Prostate gland (tissue), 2 donors: ENCODE results near the gene KRTAP13-3. TPM values are rescaled to one million over a fixed set of nuclear protein-coding genes. Genes with fewer than 3 reads are reported as not detected.

Experiments
- DNase-seq: peaks from one replicate; pipeline ENCODE4 v3.0.0-alpha.2; 2019; ENCODE audit warnings: low spot score
- H3K27ac ChIP-seq, 2 donors: fragments of 200-600 bp; sonication (generic); 2 replicates each; pipeline ENCODE4 v1.5.1; 2017 to 2019
- H3K27me3 ChIP-seq: fragments of 200-600 bp; sonication (generic); replicated peaks from 2 replicates; pipeline ENCODE4 v1.5.1; 2019; ENCODE audit not compliant: insufficient read depth
- H3K36me3 ChIP-seq, 2 donors: fragments of 200-600 bp; sonication (generic); 1 replicate in 1 of 2; 2 replicates in 1 of 2; pipeline versions ENCODE4 v1.5.1 to v1.8.1; 2017 to 2019
- H3K4me1 ChIP-seq: fragments of 200-600 bp; sonication (generic); replicated peaks from 2 replicates; pipeline ENCODE4 v1.5.1; 2019
- H3K4me3 ChIP-seq, 2 donors: fragments of 200-600 bp; sonication (generic); 2 replicates each; pipeline ENCODE4 v1.5.1; 2017 to 2019
- H3K9me3 ChIP-seq: fragments of 200-600 bp; sonication (generic); 2 replicates; pipeline ENCODE4 v1.5.1; 2017
- CTCF ChIP-seq, 4 experiments: fragments of 200-600 bp in 2 of 4; fragments of 450-650 bp in 2 of 4; sonication (generic) in 2 of 4; IDR thresholded peaks; 1 replicate in 3 of 4; 2 replicates in 1 of 4; pipeline ENCODE4 v1.5.1; 2016 to 2019; ENCODE audit warnings: antibody characterized with exemption in 4 of 4, mild to moderate bottlenecking in 2 of 4, moderate library complexity in 2 of 4
- POLR2A ChIP-seq: fragments of 450-650 bp; IDR thresholded peaks from one replicate; pipeline ENCODE4 v1.6.1; 2016; ENCODE audit warnings: antibody characterized with exemption, mild to moderate bottlenecking
- POLR2AphosphoS5 ChIP-seq: sonication (generic); formaldehyde crosslinking; IDR thresholded peaks from one replicate; pipeline ENCODE4 v1.6.1; 2017; ENCODE audit warnings: antibody characterized with exemption
- WGBS: methylation state at CpG from one replicate; pipeline ENCODE4 v1.1.5; 2018; 5-methylcytosine and 5-hydroxymethylcytosine counted together
- intact Hi-C: fragments of 100-400 bp; cut with DNase I; formaldehyde crosslinking; loops from one replicate; pipeline ENCODE4 v1.14.2; 2022
- total RNA-seq, 2 donors: library from RNA; depleted of rRNA; stranded (reverse); fragments of >200 nt; gene quantifications; one replicate each; pipeline ENCODE4 v1.1.0, GENCODE V29; 2016

KRTAP13-3 gene
- total RNA-seq, 2 donors from 2014 or later = not detected

GRCh38 chr21:30408782-30409494, 16.8 kb downstream of the KRTAP13-3 start:
- WGBS = 36% methylated on average over 14 of the region's 14 CpGs
- Histone ChIP-seq H3K4me1 (no peaks in the 10 kb centered on the region), H3K4me3 (no peak overlapping the region), H3K9me3 (no peaks in the 10 kb centered on the region), H3K36me3 (no peaks in the 10 kb centered on the region), H3K27ac (no peak overlapping the region), H3K27me3 (no peaks in the 10 kb centered on the region)
- peak; percentile 74 for DNase-seq
- intact Hi-C loops = no loop called here
- TF ChIP-seq CTCF (IDR thresholded peaks at IDR 0.05) = peak in 3 of 4 experiments; percentile 33 to 67 (median 39)
- TF ChIP-seq POLR2A = no peak
- peak; percentile 64 for TF ChIP-seq POLR2AphosphoS5

- Histone ChIP-seq H3K4me1 (no peaks in the 10 kb centered on the region), H3K36me3 (no peaks in the 10 kb centered on the region), H3K4me3 (no peak within 1 kb of the TSS), H3K27me3 (no peaks in the 10 kb centered on the region), H3K9me3 (no peaks in the 10 kb centered on the region), H3K27ac (no peak within 1 kb of the TSS)
- intact Hi-C loops = no loop called here
- TF ChIP-seq POLR2AphosphoS5 (no peak), CTCF (IDR thresholded peaks at IDR 0.05) (no peak), POLR2A (no peak)
- WGBS = 85% methylated on average over 4 of the region's 4 CpGs
- DNase-seq = no peak
Observed at GRCh38 chr21:30395731-30396130, 30.0 kb downstream of the KRTAP13-3 start, which contains the start of gene KRTAP13-1. KRTAP13-1 (plus strand) TSS chr21:30396031; CDS start chr21:30396087, 56 bp downstream.

GRCh38 chr21:30391492-30392025, 34.2 kb downstream of the KRTAP13-3 start:
- no peak overlapping the region for H3K4me3 ChIP-seq
- no peak for DNase-seq
- WGBS = 83% methylated on average over 2 of the region's 2 CpGs
- H3K4me1 ChIP-seq = no peaks in the 10 kb centered on the region
- no peaks in the 10 kb centered on the region for H3K36me3 ChIP-seq
- H3K27ac ChIP-seq = no peak overlapping the region
- no peaks in the 10 kb centered on the region for H3K27me3 ChIP-seq
- TF ChIP-seq POLR2AphosphoS5 = no peak
- no peak for TF ChIP-seq POLR2A
- TF ChIP-seq CTCF (IDR thresholded peaks at IDR 0.05) = no peak
- intact Hi-C loops = no loop called here
- H3K9me3 ChIP-seq = no peaks in the 10 kb centered on the region

- no peak for DNase-seq
- no peaks in the 10 kb centered on the region for H3K4me1 ChIP-seq
- H3K4me3 ChIP-seq = no peak overlapping the region
- no peaks in the 10 kb centered on the region for H3K27me3 ChIP-seq
- 74% methylated on average over 1 of the region's 1 CpG for WGBS
- no peak overlapping the region for H3K27ac ChIP-seq
- TF ChIP-seq POLR2A (no peak), POLR2AphosphoS5 (no peak)
- no peaks in the 10 kb centered on the region for H3K9me3 ChIP-seq
- intact Hi-C loops = no loop called here
- H3K36me3 ChIP-seq = no peaks in the 10 kb centered on the region
Observed at GRCh38 chr21:30382201-30382600, 43.5 kb downstream of the KRTAP13-3 start.

Other genes starting within 250 kb of the KRTAP13-3 start
- 10 to 100 TPM in 1 of 2 donors, 1 to 10 TPM in 1; 6.9 to 16.7 TPM for gene CLDN8, start 209.8 kb downstream of the KRTAP13-3 start, total RNA-seq
- not detected for gene KRTAP24-1, start 143.0 kb downstream of the KRTAP13-3 start, total RNA-seq
- not detected for gene KRTAP25-1, start 136.4 kb downstream of the KRTAP13-3 start, total RNA-seq
- not detected for gene KRTAP26-1, start 105.6 kb downstream of the KRTAP13-3 start, total RNA-seq
- gene KRTAP27-1, start 88.2 kb downstream of the KRTAP13-3 start, total RNA-seq = not detected
- gene KRTAP23-1, start 77.3 kb downstream of the KRTAP13-3 start, total RNA-seq = not detected
- gene KRTAP13-2, start 53.7 kb downstream of the KRTAP13-3 start, total RNA-seq = not detected
- gene KRTAP13-1, start 29.9 kb downstream of the KRTAP13-3 start, total RNA-seq = not detected
- gene KRTAP13-4, start 4.3 kb upstream of the KRTAP13-3 start, total RNA-seq = not detected
- gene KRTAP15-1, start 14.3 kb upstream of the KRTAP13-3 start, total RNA-seq = not detected
- not detected for gene KRTAP19-1, start 54.4 kb upstream of the KRTAP13-3 start, total RNA-seq
- gene KRTAP19-2, start 61.5 kb upstream of the KRTAP13-3 start, total RNA-seq = not detected
- gene KRTAP19-3, start 66.1 kb upstream of the KRTAP13-3 start, total RNA-seq = not detected
- not detected for gene KRTAP19-4, start 71.2 kb upstream of the KRTAP13-3 start, total RNA-seq
- not detected for gene KRTAP19-5, start 76.2 kb upstream of the KRTAP13-3 start, total RNA-seq
- gene KRTAP19-6, start 115.9 kb upstream of the KRTAP13-3 start, total RNA-seq = not detected
- not detected for gene KRTAP19-7, start 135.4 kb upstream of the KRTAP13-3 start, total RNA-seq
- gene KRTAP22-2, start 164.5 kb upstream of the KRTAP13-3 start, total RNA-seq = not detected
- gene KRTAP6-3, start 166.5 kb upstream of the KRTAP13-3 start, total RNA-seq = not detected
- not detected for gene KRTAP6-2, start 173.0 kb upstream of the KRTAP13-3 start, total RNA-seq
- gene KRTAP22-1, start 175.2 kb upstream of the KRTAP13-3 start, total RNA-seq = not detected
- not detected for gene KRTAP6-1, start 188.0 kb upstream of the KRTAP13-3 start, total RNA-seq
- not detected for gene KRTAP20-1, start 190.5 kb upstream of the KRTAP13-3 start, total RNA-seq
- gene KRTAP20-4, start 194.7 kb upstream of the KRTAP13-3 start, total RNA-seq = not detected
- gene KRTAP20-2, start 209.3 kb upstream of the KRTAP13-3 start, total RNA-seq = not detected
- not detected for gene KRTAP20-3, start 216.9 kb upstream of the KRTAP13-3 start, total RNA-seq